ENCODE measurements around the gene HIGD1B. TPM values are rescaled to one million over a fixed set of nuclear protein-coding genes. Genes with fewer than 3 reads are reported as not detected.

The HIGD1B gene
- total RNA-seq, 2 donors from 2014 or later: not detected

DNA sequence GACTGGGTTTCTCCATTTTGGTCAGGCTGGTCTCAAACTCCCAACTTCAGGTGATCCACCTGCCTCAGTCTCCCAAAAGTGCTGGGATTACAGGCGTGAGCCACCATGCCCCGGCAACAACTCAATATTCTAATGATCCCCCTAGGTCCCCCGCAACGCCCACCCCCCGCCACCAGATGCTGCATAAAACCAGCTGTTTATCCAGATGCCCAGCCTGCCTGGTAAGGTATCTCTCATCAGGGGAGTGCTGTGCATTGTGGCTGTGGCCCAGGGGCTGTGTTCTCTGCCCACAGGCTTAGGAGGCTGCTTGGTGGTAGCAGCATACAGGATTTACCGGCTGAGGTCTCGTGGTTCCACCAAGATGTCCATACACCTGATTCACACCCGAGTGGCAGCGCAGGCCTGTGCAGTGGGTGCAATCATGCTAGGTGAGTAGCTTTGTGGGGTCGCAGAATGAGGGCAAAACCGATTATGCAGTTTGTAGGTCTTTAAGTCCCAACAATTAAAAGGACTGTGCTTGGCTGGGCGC, 1.3 kb downstream of the HIGD1B start:
- Mint-ChIP-seq H3K9me3 (no peaks in the 10 kb centered on the region), H3K4me3 (no peak overlapping the region), H3K27me3 (no peaks in the 10 kb centered on the region), H3K27ac (no peak overlapping the region), H3K4me1 (ENCODE audit: low read depth in 2 of 2) (peaks cover 5 to 8% of the 10 kb centered on the region in 2 donors), H3K36me3 (no peaks in the 10 kb centered on the region)
- no peak for ATAC-seq
- no peak for DNase-seq (ENCODE audit: low spot score)

DNA sequence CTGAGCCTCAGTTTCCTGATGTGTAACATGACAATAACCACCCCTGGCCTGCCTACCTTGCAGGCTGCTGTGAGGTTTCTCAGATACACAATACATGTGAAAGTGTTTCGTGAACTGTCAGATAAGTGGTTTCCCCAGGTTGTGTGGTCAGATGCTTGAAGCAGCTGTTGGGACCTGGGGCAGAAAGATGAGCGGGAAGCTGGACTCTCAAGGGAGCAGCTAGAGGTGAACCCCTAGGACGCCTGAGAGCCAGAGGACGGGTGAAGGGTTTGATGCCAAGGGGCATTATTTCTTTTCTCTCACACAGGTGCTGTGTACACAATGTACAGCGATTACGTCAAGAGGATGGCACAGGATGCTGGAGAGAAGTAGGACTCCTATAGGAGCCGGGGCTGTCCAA, 2.3 kb downstream of the HIGD1B start:
- no peak for DNase-seq (ENCODE audit: low spot score)
- Mint-ChIP-seq H3K9me3 (no peaks in the 10 kb centered on the region), H3K27ac (no peak overlapping the region), H3K4me3 (no peak overlapping the region), H3K4me1 (ENCODE audit: low read depth in 2 of 2) (peaks cover 5 to 8% of the 10 kb centered on the region in 2 donors), H3K36me3 (peaks cover 7% of the 10 kb centered on the region), H3K27me3 (no peaks in the 10 kb centered on the region)
- peak in 1 of 2 donors; percentile 6 for ATAC-seq

DNA sequence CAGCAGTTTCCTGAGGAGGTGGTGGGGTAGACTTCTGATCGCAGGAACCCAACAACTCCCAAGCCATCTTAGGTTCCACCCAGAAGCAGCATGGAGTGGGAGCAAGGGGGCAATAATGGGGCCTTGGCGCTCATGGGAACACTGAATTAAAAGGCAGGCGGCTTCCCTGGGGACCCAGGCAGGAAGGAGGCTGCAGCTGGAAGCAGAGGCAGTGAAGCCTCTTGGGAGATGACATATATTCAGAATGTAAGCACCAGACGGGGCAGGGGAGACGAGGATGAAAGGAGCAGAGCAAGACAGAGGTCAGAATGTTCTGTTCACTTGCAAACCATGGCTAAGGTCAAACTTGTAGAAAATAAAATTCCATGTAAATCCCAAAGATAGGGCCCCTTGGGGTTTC, 2.9 kb downstream of the HIGD1B start:
- H3K4me3 Mint-ChIP-seq: no peak overlapping the region
- no peak overlapping the region for H3K27ac Mint-ChIP-seq
- H3K9me3 Mint-ChIP-seq: no peaks in the 10 kb centered on the region
- peaks cover 8% of the 10 kb centered on the region for H3K36me3 Mint-ChIP-seq
- no peaks in the 10 kb centered on the region for H3K27me3 Mint-ChIP-seq
- ATAC-seq: no peak
- DNase-seq (ENCODE audit: low spot score): no peak
- peaks cover 5 to 8% of the 10 kb centered on the region in 2 donors for H3K4me1 Mint-ChIP-seq (ENCODE audit: low read depth in 2 of 2)

DNA sequence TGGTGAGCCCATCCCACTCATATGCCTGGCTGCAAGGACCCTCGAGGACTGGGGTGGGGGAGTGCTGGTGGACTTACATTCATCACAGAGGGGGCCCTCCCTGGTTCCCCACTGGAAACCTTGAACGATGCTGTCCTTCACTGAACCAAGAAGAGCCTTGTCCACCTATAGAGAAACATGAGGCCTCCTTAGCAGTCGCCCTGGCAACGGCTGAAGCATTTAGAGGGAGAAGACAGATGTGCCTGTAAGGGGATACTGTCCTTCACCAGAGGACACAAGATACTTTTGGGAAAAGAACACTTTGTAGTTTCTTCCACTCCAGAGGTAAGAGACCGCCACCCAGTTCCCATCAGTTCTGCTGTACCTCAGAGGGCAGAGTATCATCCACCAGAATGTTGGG, 6.5 kb downstream of the HIGD1B start:
- peaks cover 5% of the 10 kb centered on the region in 2 donors for H3K4me1 Mint-ChIP-seq (ENCODE audit: low read depth in 2 of 2)
- H3K27me3 Mint-ChIP-seq: no peaks in the 10 kb centered on the region
- H3K4me3 Mint-ChIP-seq: no peak overlapping the region
- DNase-seq (ENCODE audit: low spot score): no peak
- H3K36me3 Mint-ChIP-seq: peaks cover 8% of the 10 kb centered on the region
- no peak for ATAC-seq
- no peak overlapping the region for H3K27ac Mint-ChIP-seq
- H3K9me3 Mint-ChIP-seq: no peaks in the 10 kb centered on the region

DNA sequence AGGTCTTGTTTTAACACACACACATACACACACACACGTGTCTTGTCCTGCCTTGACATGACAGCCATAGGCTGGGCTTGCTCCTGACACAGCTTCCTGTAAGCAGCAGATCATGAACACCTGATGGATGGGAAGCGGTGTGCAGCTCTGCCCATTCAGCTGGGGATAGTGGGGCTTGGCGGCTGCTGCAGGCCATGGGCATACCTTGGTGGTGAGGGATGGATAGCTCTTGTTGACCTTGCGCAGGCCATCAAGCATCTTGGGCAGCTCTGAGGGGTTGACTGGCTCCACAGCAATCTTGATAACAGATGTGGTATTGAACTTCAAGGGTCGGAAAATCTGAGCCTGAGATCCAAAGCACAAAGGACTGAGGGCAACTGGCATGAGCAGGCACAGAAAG, 12.0 kb downstream of the HIGD1B start:
- DNase-seq (ENCODE audit: low spot score): no peak
- Mint-ChIP-seq H3K27ac (no peak overlapping the region), H3K4me3 (no peak overlapping the region), H3K4me1 (ENCODE audit: low read depth in 2 of 2) (no peaks in the 10 kb centered on the region), H3K27me3 (no peaks in the 10 kb centered on the region), H3K36me3 (peaks cover 32% of the 10 kb centered on the region), H3K9me3 (no peaks in the 10 kb centered on the region)
- no peak for ATAC-seq

DNA sequence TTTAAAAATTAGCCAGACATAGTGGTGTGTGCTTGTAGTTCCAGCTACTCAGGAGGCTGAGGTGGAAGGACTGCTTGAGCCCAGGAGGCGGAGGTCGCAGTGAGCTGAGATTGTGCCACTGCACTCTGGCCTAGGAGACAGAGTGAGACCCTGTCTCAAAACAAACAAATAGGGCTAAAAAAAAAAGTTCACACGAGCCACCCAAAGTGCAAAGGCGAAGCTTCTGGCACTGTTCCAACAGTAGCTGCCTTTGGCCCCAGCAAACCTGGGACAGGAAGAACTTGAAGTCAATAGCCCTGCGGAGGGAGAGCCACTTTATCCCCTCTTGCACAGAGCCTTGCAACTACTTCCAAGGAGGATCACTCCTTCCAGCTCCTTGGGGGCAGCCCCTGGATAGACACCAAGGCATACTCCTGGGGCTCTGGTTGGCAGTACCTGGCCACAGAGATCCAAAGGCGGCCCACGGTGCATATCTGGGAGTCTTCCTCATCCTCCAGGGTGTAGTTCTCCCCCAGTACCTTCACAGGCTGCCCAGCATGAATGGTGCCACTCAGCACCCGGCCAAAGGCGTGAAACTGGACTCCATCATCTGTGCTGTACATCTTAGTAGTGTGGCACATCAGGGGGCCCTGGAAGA, 14.7 kb downstream of the HIGD1B start:
- Mint-ChIP-seq H3K27me3 (no peaks in the 10 kb centered on the region), H3K9me3 (no peaks in the 10 kb centered on the region), H3K36me3 (peaks cover 28% of the 10 kb centered on the region), H3K4me3 (no peak overlapping the region), H3K4me1 (ENCODE audit: low read depth in 2 of 2) (no peaks in the 10 kb centered on the region), H3K27ac (no peak overlapping the region)
- no peak for DNase-seq (ENCODE audit: low spot score)
- ATAC-seq: peak in 1 of 2 donors; percentile 24

DNA sequence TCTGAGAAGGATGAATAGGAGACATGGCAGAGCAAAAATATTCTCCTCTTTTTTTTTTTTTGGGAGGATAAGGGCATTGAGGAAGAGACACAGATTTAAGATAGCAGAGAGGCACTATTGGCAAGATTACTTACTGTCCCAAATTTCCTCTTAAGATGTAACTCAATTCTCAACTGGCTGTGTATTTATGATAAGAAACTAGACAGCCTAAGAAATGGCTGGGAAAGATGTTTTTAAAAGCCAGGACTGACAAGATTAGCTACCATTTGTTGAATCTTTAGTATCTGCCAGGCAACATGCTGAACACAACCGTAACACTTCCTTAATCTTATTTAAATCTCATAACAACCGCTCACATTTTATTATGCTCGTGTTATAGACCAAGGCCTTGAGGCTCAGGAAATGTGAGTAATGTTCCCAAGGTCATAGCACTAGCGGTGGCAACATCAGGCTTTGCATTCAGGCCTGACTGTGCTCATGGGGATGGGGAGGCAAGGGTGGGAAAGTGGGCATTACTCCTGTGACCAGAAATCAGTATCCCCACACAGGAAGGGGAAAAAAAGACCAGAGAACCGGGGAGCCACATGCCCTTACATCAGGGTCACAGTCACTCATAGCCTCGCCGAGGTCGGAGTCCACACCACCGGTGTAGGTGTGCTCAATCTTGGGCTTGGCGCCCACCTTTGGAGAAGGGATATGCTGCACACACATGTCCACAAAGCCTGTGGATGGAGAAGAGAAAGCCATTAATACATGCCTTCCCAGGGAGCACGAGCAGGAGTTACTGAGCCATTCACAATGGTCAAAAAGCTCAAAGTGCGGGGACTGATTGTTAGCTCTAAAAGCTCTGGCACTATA, 15.6 kb downstream of the HIGD1B start:
- peaks cover 28% of the 10 kb centered on the region for H3K36me3 Mint-ChIP-seq
- no peak for ATAC-seq
- no peaks in the 10 kb centered on the region for H3K9me3 Mint-ChIP-seq
- no peaks in the 10 kb centered on the region for H3K27me3 Mint-ChIP-seq
- DNase-seq (ENCODE audit: low spot score): no peak
- no peaks in the 10 kb centered on the region for H3K4me1 Mint-ChIP-seq (ENCODE audit: low read depth in 2 of 2)
- no peak overlapping the region for H3K27ac Mint-ChIP-seq
- H3K4me3 Mint-ChIP-seq: no peak overlapping the region

DNA sequence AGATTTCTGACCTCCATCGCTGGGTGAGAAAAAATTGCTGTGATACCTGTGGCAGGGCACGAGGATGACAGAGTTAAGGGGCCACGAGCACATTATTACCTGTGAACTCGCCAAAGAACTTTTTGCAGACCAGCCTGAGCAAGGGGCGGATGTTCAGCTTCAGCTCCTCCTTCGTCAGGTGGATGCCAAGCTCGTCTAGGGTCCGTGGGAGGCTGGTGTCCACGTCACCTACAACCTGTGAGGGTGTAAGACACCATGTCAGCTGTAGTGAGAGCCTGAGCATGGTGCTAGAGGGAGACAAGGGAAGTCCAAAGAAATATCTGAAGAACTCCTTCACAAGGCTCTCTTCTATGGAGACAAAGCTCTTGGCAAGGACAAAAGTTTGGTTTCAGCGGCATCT, 17.1 kb downstream of the HIGD1B start:
- H3K27me3 Mint-ChIP-seq: no peaks in the 10 kb centered on the region

DNA sequence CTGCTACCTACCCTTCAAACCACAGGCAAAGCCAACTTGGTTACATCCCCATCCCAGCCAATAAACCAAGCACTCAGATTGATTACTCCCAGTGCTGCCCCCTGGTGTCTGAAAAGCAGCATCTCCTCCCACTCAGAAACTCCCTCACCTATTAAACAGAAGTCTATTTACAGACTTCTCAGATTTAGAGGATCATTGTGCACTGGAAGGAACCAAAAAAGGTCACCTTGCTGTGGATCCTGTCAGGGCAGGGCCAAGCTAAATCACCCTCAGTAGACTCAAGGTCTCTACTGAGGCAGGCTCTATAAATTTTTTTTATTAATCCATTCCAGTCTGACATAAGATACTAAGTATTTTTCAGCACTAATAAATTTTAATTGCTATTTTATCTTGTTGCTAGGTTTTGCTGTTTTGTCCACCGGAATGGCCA, 17.6 kb downstream of the HIGD1B start:
- no peaks in the 10 kb centered on the region for H3K9me3 Mint-ChIP-seq
- H3K4me3 Mint-ChIP-seq: no peak overlapping the region
- peaks cover 33% of the 10 kb centered on the region for H3K36me3 Mint-ChIP-seq
- H3K27me3 Mint-ChIP-seq: no peaks in the 10 kb centered on the region
- peak; percentile 70 for DNase-seq (ENCODE audit: low spot score)
- no peaks in the 10 kb centered on the region for H3K4me1 Mint-ChIP-seq (ENCODE audit: low read depth in 2 of 2)
- ATAC-seq: peak in 1 of 2 donors; percentile 46
- no peak overlapping the region for H3K27ac Mint-ChIP-seq

More for the DNA sequence above, 17.1 kb downstream of the HIGD1B start:
- Mint-ChIP-seq H3K4me1 (ENCODE audit: low read depth in 2 of 2) (no peaks in the 10 kb centered on the region), H3K9me3 (no peaks in the 10 kb centered on the region), H3K36me3 (peaks cover 34% of the 10 kb centered on the region), H3K27ac (no peak overlapping the region), H3K4me3 (no peak overlapping the region)
- DNase-seq (ENCODE audit: low spot score) (no peak), ATAC-seq (no peak)

DNA sequence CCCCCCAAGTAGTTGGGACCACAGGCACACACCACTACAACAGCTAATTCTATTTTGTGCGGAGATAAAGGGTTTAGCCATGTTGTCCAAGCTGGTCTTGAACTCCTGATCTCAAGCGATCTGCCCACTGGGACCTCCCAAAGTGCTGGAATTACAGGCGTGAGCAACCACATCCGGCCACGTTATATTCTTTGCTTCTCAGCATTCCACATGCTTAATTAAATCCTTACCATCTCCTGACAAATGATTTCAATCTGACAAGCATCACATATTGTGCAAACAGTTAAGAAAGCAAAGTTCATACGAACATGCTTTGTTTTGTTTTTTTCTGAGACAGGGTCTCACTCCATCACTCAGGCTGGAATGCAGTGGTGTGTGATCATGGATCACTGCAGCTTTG, 18.2 kb downstream of the HIGD1B start:
- no peak overlapping the region for H3K27ac Mint-ChIP-seq
- H3K36me3 Mint-ChIP-seq: peaks cover 28% of the 10 kb centered on the region

DNA sequence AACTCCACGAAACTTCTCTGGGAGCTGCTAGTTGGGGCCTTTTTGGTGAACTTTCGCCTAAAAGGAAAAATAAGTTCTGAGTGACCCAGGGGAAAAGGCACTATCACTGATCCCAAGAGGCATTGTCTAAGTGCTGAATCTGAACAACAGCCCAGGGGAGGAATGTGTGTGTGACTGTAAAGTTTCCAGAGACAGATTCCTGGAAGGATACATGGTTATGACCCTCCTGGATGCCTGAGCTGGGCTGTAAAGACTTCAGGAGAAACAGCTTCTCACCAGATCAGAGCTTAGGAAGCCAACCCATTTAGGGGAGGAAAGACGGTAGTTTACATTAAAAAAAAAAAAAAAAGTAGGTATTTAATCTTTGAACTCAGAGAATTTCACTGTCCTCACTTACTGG, 20.2 kb downstream of the HIGD1B start:
- Mint-ChIP-seq H3K4me1 (ENCODE audit: low read depth in 2 of 2) (no peaks in the 10 kb centered on the region), H3K27ac (no peak overlapping the region), H3K4me3 (no peak overlapping the region), H3K36me3 (peaks cover 36% of the 10 kb centered on the region), H3K9me3 (no peaks in the 10 kb centered on the region), H3K27me3 (no peaks in the 10 kb centered on the region)
- DNase-seq (ENCODE audit: low spot score) (no peak), ATAC-seq (no peak)

More for the DNA sequence above, 18.2 kb downstream of the HIGD1B start:
- H3K27me3 Mint-ChIP-seq: no peaks in the 10 kb centered on the region
- DNase-seq (ENCODE audit: low spot score) (no peak), ATAC-seq (no peak)
- H3K9me3 Mint-ChIP-seq: no peaks in the 10 kb centered on the region
- no peak overlapping the region for H3K4me3 Mint-ChIP-seq
- no peaks in the 10 kb centered on the region for H3K4me1 Mint-ChIP-seq (ENCODE audit: low read depth in 2 of 2)

DNA sequence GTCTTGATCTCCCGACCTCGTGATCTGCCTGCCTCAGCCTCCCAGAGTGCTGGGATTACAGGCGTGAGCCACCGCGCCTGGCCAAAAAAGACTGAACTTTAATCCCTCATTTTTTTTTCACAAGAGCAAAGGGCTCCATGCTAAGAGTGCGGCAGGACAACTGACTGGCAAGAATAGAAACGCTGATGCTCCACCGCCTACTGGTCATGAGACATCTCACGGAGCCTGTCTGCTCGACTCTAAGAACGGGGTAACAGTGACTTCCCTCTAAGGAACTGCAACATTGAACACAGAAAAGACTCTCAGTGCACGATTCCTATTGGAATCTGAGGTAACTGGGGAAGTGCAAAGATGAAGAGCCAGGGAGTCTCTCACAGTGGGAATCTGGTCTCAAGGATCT, 23.9 kb downstream of the HIGD1B start:
- Mint-ChIP-seq H3K4me1 (ENCODE audit: low read depth in 2 of 2) (no peaks in the 10 kb centered on the region), H3K36me3 (peaks cover 30% of the 10 kb centered on the region), H3K27ac (no peak overlapping the region), H3K4me3 (no peak overlapping the region), H3K9me3 (no peaks in the 10 kb centered on the region), H3K27me3 (no peaks in the 10 kb centered on the region)
- ATAC-seq (no peak), DNase-seq (ENCODE audit: low spot score) (no peak)

DNA sequence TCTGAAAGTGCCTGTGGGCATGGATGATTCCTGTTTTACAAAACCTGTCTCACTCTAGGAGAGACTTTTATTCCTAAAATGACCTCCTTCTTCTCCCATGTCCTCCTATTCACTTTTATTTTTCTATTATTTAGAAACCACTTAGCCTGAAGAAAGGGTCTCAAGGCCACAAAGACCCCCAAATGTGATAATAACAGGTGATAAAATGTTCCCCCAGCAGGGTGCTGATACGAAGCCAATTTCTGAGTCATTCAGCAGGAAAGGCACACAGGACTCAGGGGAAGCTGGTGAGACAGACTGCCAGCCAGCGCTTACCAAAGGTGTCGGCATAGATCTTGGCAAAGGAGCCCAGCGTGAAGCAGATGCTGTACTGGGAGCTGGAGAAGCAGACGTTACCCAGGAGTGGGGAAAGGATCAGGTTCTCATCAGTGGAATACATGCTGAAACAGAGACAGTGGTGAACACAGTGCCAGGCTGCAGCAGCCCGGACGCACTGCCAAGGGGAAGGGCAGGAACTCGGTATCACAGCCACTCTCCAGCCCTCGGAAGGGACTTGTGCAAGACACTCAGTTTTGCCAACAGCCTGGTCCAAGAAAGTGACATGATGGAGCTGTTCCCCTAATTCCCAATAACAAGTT, 24.6 kb downstream of the HIGD1B start:
- H3K27ac Mint-ChIP-seq: no peak overlapping the region
- DNase-seq (ENCODE audit: low spot score): no peak
- H3K4me1 Mint-ChIP-seq (ENCODE audit: low read depth in 2 of 2): no peaks in the 10 kb centered on the region
- no peaks in the 10 kb centered on the region for H3K27me3 Mint-ChIP-seq
- H3K9me3 Mint-ChIP-seq: no peaks in the 10 kb centered on the region
- ATAC-seq: no peak
- peaks cover 30% of the 10 kb centered on the region for H3K36me3 Mint-ChIP-seq
- no peak overlapping the region for H3K4me3 Mint-ChIP-seq

DNA sequence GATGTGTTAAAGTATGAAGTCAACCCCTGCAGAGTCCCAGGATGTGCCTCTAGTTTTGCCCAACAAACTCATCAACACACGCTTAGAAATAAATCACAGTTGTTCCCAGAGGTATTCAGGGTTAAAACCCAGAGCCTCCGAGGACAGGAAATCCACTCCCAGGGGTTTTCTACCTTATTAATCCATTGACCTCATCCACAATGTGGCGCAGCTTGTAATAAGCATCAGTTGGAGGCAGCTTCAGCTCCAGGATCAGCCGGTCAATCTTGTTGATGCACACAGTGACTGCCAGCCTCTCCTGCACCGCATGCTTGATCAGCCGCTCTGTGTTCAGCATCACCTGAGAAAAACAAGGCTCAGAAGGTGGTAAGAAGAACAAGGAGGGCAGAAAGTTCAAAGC, 28.1 kb downstream of the HIGD1B start:
- H3K4me3 Mint-ChIP-seq: no peak overlapping the region
- H3K9me3 Mint-ChIP-seq: no peaks in the 10 kb centered on the region
- no peak for DNase-seq (ENCODE audit: low spot score)
- no peaks in the 10 kb centered on the region for H3K4me1 Mint-ChIP-seq (ENCODE audit: low read depth in 2 of 2)
- ATAC-seq: no peak
- no peaks in the 10 kb centered on the region for H3K27me3 Mint-ChIP-seq
- H3K27ac Mint-ChIP-seq: no peak overlapping the region
- peaks cover 24% of the 10 kb centered on the region for H3K36me3 Mint-ChIP-seq
